Stimulated activated CD4-positive, alpha-beta T cell treated with anti-CD3 and anti-CD28 coated beads, Interleukin-4, amount 100 ng/mL, for 48 hours (primary cell): ENCODE data around the gene ACY1.

Experiments used
- DNase-seq, 2 donors: peaks; one replicate each; pipeline ENCODE4 v3.0.0-alpha.2; 2020; ENCODE audit warnings: low read depth in 2 of 2

Gene ACY1

DNA sequence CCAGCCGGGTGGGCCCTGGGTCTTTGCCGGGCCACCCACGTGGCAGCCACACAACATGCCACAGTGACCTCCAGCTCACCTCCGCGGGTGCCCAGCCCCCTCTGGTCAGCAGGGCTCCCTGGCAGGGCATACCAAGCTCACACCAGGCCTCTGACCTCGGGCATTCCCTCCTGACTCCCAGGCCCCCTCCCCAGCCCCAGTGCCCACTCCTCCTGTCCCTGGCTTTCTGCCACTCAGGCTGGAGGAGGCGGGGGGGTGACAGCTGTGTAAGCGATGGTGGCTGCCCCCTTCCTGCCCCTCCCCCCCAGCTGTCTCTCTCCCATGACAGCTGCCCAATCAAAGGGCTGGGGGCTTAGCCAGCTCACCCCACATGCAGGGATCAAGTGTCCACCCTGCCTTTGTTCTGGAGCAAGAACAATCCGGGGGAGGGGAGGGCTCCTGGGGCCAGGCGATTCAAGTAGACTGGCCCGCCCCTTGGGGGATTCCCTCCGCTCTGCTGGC, 19.3 kb upstream of the ACY1 start:
- no peak for DNase-seq

DNA sequence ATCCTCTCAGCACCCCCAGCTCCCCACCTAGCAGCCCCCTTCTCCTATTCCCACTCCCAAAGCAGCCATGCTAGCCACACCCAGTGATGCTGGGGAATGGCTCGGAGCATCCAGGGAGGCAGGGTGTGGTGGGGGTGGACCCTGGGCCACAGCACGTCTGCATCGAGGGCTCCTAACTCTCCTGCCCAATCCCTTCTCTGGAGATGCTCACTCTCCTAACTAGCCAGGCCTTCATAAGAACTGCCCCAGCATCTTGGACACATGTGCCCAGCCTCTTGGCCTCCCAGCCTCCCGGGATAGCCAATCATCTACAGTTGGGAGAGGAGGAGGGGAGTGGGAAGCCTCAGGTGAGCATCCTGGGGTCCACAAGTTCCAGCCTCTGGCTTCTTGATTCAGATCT, 18.8 kb upstream of the ACY1 start:
- no peak for DNase-seq

DNA sequence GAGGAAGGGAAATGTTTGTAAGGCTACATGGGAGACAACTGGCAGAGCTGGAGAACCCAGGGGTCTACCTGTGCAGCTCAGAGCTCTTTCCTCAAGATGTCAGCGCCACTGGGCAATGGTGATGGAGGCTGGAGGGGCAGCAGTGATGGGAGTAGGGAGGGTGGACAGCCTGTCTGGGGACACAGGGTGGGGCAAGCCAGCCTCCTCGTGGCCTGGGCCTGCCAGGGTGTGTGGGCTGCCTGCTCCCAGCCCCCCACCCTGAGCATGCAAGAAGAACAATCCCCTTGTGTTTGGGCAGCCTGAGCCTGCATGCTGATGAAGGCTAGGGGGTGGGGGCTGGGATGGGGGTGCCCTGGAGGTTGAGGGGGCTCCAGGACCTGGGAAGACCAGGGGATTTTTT, 17.3 kb upstream of the ACY1 start:
- DNase-seq = no peak

DNA sequence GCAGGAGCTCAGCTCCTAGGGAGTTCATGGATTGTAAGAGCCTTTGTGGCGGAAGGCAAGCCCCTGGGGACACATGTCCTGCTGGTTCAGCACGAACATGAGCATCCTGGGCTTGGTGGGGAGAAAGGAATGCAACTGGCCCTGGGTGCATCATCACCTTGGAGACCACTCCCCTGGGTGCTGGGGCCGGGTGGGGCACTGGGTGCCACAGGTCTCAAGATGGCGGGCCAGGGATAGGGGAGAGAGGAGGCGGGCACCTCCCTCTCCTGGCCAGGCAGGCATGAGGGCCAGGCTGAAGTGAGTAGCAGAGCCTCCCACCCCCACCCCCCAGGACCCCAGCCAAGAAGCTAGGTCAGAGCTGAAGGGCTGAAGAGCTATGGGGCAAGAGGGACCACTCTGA, 16.8 kb upstream of the ACY1 start:
- DNase-seq = no peak

DNA sequence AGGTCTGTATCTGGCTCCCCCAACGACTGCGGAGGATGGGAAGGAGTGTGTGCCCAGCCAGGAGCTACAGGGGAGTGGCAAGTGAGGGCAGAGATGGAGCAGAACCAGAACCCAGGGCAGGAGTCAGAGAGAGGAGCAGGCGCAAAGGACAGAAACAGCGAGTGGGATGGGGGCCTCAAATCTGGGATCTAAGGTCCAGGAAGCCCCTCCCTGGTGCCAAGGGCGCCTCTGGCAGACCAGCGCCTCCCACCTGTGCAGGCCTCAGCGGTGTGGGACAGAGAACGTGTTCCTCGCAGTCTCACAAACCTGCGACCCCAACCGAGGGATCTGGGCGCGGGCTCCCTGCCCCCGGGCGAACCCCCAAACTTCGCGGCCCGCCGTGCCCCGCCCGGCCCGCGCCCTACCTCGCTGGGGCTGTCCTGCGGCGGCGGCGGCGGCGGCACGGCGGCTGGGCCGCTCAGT, 16.4 kb upstream of the ACY1 start:
- no peak for DNase-seq

DNA sequence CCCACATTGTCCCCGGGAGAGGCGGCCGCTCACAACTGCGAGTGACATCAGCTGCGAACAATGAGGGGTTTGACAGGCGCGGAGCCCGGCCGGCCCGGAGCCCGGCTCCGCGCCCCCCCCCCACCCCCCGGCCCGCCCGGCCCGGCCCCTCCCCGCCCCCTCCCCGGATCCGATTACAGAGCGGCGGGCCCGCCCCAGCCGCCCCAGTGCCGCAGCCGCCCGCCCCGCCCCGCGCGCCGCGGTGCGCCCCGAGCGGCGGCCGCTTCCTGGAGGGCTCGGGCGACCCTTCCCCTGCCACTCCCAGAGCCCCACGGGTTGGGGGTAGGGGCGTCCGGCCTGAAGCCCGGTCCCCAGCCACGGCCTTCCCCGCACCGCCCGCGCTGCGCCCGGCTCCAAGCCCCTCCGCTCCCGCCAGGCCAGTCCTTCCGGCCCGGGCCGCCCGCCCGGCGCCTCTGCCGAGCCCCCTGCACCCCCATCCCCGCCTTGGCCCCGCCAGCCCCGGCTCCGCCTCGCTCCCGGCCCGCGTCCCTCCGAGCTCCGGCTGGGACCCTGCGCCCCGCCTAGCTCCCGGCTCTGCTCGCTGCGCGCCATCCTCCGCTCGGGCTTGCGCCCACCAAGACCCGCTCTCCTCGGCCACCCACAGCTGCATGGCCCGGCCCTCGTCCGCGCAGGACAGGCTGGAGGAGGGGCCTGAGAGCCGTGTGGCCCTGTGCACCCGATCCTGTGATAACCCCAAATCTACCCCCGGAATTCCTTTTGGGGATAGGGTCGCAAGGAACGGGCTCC, 15.8 kb upstream of the ACY1 start, which contains the start of gene PCBP4:
Gene PCBP4 (minus strand): TSS at position 71 of the 786 bp plus-strand sequence. CDS start 6,214 bp downstream, outside the sequence.
- DNase-seq = no peak

DNA sequence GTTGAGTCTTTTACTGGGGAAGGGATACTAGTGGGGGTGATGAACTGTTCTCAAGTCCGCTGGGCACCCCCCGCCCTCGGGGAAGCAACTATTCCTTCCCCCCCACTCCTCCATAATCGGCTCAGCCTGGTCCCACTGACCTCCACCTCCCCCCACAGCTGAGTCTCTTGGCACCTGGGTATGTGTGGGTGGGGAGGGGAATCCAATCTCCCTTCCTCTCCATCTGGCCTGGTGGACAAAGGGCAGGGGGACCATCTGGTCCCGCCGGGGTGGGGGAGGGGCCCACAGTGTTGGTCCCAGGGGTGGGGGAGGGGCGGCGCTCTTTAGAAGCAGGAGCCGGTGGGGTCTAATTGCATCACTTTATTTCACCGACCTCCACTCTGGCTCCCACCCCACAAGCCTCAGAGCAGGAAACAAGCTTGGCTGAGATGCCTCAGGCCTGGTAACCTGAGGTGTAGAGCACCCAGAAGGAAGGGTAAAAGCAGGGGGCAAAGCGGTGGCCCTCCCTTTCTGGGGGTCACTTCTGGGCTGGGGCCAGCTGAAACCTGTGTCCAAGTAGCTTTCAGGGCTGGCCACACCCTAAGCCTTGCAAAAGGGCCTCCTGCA, 15.1 kb upstream of the ACY1 start:
- DNase-seq = no peak

DNA sequence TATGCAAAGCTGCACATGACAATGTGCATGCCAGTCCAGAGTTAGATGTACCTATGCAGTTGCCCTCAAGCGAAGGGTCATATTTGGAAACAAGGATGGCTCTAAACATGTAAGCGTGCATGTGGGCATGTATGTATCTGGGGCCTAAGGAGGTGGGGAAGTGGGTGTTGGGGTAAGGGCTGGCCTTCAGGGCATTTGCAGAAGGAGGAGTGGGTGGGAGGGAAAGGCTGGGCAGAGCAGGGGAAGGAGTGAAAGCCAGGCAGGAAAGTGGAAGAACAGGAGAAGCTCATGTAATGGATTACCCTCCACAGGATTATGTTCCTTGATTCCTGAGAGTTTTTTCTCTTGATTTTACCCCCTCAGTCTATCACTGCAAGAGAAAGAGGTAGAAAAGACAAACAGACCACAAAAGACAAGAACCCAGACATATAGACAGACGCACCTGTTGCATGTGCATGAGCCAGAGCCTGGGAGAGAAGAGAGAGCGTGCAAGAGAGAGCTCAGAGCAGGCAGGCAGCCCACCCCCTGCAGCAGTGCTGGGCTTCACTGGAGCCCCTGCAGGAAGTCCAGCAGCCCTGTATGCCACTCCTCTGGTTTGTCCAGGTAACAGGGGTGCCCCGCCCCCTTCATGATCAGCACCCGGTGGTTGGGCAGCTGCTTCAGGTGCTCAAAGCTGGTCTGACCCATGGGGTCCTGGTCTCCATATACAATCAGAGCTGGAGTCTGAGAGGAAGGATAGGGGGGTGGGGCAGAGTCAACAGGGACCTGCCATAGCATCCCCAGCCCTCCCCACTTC, 14.3 kb upstream of the ACY1 start:
- no peak for DNase-seq

DNA sequence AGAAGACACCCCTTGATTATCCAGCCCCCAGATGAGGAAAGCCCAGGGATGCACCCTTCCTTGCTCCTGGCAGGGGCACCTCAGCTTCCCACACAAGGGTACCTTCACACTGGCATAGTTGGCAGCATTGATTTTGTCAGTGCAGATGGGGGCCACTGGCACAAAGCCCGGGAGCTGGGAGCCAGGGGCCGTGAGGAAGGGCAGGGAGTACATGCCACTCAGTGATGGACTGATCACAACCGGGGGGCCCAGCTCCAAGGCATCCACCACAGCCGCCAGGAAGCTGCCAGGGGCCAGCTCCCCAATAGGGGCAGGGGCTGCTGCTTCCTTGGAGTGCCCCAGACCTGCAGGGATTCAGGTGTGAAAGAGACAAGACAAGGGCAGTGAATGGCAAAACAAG, 13.5 kb upstream of the ACY1 start:
- no peak for DNase-seq

DNA sequence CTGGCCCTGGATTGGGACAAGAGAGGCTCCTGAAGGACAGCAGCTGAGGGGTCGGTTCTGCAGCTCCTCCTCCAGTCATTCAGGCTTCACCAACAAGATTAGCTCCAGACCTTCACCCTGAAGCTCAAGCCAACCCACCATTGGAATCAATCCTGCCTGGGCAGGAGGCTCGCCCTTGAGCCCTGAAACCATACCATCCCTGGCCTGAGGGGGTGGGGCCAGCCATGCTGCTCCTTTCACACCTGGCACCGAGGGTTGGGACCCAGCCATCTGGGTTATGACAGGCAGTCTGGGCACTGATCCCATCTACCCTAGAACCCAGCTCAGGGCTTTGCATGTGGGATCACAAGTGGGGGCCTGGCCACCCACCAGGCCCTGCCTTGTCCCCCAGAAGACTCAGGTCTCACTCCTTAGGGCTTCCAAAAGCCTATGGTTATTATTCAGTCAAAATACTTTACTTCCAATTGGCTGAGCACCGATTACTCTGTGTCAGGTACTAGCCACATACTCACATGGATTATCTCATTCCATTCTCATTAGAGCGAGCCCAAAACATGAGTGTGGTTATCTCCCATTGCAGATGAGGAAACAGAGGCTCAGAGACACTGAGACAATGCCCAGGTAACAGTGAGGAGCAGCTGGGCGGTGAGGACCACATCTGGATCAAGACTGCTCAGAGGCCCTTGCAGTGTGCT, 12.6 kb upstream of the ACY1 start:
- DNase-seq = no peak

DNA sequence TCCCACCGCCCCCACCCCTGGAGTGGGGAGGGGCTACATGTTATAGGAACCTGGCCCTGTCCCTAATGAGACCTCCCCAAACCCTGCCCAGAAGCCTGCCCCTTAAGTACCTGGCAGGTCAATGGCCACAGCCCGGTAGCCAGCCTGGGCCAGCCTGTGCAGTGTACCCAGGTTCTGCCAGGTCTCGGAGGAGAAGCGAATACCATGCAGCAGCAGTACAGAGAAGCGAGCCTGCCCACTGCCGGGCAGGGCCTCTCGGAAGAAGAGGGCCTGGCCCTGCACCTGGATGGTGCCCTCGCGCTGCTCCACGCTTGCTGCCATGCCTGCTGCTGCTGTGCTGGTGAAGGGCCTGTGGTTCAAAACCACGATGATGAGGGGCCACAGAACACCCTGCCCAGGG, 12.0 kb upstream of the ACY1 start:
- no peak for DNase-seq

DNA sequence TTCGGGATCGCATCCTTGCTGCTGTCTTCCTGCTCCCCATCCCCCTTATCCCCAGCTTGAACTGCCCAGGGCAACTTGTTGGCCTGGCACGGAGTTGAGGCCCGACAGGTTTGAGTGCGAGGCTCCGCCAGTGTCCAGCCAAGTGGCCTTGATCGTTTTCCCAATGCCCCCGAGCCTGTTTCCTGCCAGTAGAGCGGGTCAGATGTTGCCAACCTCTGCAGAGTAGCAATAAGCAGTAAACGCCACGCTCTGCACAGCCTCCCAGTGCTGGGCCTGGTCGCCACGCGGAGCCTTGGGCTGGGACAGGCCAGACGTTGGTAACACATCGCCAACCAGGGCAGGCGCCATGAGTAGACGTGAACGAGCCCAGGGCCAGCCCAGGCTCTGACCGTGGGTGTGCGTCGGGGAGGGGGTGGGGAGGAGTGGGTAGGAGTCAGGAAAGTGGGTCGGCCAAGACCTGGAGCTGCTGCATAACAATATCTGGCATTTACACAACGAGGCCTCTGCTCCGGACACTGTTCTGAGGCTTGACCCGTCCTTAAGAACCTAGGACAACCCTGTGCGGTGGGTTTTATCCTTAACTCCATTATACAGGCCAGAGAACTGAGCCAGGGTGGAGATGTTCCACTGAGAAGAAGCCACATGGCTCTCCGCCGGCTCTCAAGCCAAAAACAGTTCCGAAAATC, 8.9 kb upstream of the ACY1 start:
- DNase-seq = no peak

DNA sequence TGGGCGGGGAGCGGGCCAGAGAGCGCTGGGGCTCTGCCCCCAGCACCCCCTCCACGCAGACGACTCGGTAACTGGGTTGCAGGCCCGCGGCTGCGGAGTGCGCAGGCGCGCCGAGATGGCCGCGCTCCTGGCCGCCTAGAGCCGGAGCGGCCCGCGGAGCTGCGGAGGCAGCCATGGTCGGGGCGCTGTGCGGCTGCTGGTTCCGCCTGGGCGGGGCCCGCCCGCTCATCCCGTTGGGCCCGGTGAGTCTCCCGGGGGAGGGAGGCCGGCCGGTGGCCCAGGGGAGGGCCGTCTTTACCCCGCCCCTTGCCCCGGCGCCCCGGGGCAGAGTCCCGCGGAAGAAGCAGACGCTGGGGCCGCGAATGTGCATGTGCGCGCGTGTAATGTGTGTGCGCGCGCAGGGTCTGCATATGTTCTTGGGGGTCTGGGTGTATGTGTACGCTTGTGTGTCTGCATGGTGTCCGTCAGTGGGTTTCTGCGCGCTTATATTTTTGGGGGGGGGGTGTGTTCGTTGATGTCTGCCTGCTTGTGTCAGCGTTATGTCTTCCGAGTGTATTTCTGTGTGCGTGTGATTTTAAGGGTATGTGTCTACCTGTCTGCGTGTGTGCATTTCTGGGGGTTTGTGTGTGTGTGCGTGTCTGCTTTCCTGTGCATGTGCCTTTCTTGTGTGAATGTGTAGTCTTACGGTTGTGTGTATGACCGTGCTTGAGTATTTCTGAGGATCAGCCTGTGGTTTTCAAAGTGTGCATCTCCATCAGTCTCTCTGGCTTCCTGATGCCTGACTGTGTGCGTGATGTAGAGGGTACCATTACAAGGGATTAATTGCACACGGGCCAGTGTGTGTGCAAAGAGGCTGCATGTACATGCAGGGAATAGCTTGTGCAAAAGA, 8.1 kb upstream of the ACY1 start, which contains the start of gene ABHD14A:
Gene ABHD14A (plus strand): TSS at position 102 of the 889 bp plus-strand sequence. CDS start 72 bp downstream, at position 174.
- DNase-seq = peak; percentile 47 to 60

DNA sequence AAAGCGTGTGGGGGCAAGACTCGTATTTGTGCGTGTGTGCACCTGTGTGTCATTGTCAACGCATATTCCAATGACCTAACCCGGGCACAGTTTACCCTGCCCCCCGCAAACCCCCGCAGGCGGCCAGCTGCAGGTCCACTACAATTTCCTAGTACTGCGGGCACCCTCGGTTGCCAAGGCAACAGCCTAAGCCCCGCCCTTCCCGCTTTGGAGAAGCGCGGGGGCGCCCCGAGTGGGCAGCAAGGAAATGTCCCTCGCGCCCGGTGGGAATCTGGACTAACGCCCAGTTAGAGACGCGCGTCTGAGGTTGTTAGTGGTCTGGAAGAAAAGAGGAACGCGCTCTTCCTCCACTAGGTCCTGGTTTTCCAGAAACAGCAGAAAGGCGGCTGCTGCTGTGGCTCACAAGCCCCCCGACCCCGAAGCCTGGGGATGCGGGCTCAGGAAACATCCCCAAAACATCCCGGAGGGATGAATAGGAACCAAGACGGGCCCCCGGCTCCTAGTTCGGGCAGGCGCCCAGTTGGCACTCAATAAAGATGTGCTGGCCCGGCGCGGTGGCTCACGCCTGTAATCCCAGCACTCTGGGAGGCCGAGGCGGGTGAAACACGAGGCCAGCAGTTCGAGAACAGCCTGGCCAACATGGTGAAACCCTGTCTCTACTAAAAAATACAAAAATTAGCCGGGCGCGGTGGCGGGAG, 7.3 kb upstream of the ACY1 start:
- no peak for DNase-seq

DNA sequence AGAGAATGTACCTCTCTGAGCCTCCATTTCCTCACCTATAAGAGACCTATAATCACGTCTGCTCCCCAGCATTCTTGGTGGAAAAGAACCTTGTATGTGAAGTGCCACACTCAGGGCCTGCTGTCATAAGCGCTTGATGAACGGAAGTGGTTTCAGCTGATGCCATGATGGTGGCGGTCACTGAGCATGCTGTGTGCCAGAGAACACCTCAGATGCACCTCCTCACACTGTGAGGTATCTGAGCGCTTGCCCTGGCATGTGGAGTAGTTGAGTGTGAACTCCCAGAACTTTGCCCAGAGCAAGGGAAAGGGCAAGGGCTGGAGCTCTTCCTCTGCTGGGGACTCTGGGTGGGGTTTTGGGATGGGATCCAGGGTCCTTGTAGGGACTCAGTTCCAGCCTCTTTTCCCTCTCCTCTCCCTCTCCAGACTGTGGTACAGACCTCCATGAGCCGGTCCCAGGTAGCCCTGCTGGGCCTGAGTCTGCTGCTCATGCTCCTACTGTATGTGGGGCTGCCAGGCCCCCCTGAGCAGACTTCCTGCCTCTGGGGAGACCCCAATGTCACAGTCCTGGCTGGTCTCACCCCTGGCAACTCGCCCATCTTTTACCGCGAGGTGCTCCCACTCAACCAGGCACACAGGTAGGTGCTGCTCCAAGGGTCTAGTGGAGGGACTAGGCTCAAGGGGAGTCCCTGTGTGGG, 5.7 kb upstream of the ACY1 start:
- no peak for DNase-seq

DNA sequence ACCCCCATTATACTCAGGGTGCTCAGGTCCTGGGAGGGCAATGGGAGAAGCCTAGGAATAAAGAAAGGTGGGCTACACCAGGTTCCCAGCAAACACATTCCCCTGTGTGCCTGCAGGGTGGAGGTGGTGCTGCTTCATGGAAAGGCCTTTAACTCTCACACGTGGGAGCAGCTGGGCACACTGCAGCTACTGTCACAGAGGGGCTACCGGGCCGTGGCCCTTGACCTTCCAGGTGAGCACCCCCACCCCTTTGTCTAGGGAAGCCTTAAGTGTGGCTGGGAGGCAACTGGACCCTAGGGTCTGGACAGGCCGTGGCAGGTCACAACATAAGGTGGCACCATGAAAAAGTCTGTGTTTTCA, 5.2 kb upstream of the ACY1 start:
- DNase-seq = no peak

DNA sequence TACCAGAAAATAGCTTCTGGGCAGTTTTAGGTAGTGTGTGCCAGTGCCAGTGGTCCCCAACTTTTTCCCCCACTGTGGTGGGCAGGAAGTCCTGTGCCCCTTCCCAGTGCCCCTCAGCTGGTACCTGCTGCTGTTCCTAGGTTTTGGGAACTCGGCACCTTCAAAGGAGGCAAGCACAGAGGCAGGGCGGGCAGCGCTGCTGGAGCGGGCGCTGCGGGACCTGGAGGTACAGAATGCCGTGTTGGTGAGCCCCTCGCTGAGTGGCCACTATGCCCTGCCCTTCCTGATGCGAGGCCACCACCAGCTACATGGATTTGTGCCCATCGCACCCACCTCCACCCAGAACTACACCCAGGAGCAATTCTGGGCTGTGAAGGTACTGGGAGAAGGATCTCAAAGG, 3.1 kb upstream of the ACY1 start:
- no peak for DNase-seq

DNA sequence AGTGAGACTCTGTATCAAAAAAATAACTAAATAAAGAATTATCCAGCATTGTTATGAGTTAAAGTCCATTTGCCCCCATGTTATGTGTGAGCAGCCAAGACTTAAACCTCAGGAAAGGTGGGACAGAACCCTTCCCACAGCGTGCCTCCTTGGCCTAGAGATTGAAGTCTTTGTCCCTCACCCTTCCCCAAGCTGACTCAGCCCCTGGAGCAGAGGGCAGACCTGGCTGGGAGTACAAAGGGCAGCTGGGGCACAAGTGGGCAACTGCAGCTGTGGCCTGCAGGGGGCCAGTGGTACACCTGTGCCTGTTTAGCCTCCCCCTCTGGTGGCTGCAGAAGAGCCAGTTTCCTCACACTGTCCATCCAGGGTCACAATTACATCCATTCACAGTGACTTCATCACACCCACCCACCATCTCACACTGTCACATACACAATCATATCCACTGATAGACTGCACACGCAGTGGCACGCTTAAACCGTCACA, 940 bp upstream of the ACY1 start:
- no peak for DNase-seq
